HG03432 (cell line): ENCODE data around the gene HES4.
"Not testable (repeated sequence)": the region's sequence is repeated elsewhere in the genome, so short reads cannot be mapped to it uniquely, and the experiment has no call there.

Experiments used
- ATAC-seq: cut with Tn5 transposase; IDR thresholded peaks from one replicate; pipeline ENCODE4 v1.9.1; 2021; ENCODE audit warnings: mild to moderate bottlenecking, moderate library complexity; ENCODE audit not compliant: unreplicated experiment

HES4 gene

GRCh38 chr1:1000357-1001056 lies 610 bp upstream of the HES4 start:
- ATAC-seq = peak; percentile 17

GRCh38 chr1:998995-999724 lies 737 bp downstream of the HES4 start:
- ATAC-seq = no peak

- ATAC-seq = no peak
Observed at GRCh38 chr1:998745-998994, 1.2 kb downstream of the HES4 start.

GRCh38 chr1:997993-998744 lies 1.7 kb downstream of the HES4 start:
- ATAC-seq = no peak

- ATAC-seq = no peak
Observed at GRCh38 chr1:997713-997992, 2.2 kb downstream of the HES4 start.

GRCh38 chr1:996851-997712 lies 2.8 kb downstream of the HES4 start:
- no peak for ATAC-seq

- ATAC-seq = no peak
Observed at GRCh38 chr1:995665-996633, 3.9 kb downstream of the HES4 start.

- not testable (repeated sequence) for ATAC-seq
Observed at GRCh38 chr1:994546-994945, 5.4 kb downstream of the HES4 start.

- ATAC-seq = no peak
Observed at GRCh38 chr1:993379-993995, 6.4 kb downstream of the HES4 start.

GRCh38 chr1:992362-992761 lies 7.5 kb downstream of the HES4 start:
- no peak for ATAC-seq

GRCh38 chr1:991895-992294 lies 8.0 kb downstream of the HES4 start:
- ATAC-seq = no peak

- ATAC-seq = not testable (repeated sequence)
Observed at GRCh38 chr1:991275-991674, 8.6 kb downstream of the HES4 start.

- ATAC-seq = not testable (repeated sequence)
Observed at GRCh38 chr1:988061-988460, 11.8 kb downstream of the HES4 start.

- ATAC-seq = no peak
Observed at GRCh38 chr1:985126-985525, 14.8 kb downstream of the HES4 start.

GRCh38 chr1:984476-984814 lies 15.5 kb downstream of the HES4 start:
- ATAC-seq = no peak

GRCh38 chr1:983798-984475 lies 16.0 kb downstream of the HES4 start:
- ATAC-seq = no peak

GRCh38 chr1:982765-983436 lies 17.0 kb downstream of the HES4 start:
- no peak for ATAC-seq

- ATAC-seq = no peak
Observed at GRCh38 chr1:981955-982558, 17.8 kb downstream of the HES4 start, which contains the start of gene PERM1. Gene PERM1 (minus strand): TSS chr1:982093. CDS start chr1:981029, 1,064 bp downstream.
